SH-SY5Y (cell line): ENCODE measurements around the gene PDZD2.

Experiments used
- GATA2 ChIP-seq: IDR thresholded peaks from 2 replicates; pipeline ENCODE4 v1.6.1; 2011; ENCODE audit warnings: mild to moderate bottlenecking, low read depth, low read length
- GATA3 ChIP-seq: IDR thresholded peaks from 2 replicates; pipeline ENCODE4 v1.6.1; 2011; ENCODE audit warnings: low read depth, mild to moderate bottlenecking, low read length, moderate library complexity

GRCh38 chr5:31604240-31604639 lies 34.7 kb upstream of the PDZD2 start:
- TF ChIP-seq GATA3 (no peak), GATA2 (no peak)
